Measurements from ENCODE around the gene LAMP2. TPM values are rescaled to one million over a fixed set of nuclear protein-coding genes. Genes with fewer than 3 reads are reported as not detected.

The LAMP2 gene
- total and polyA plus RNA-seq, 2 of the 4 experiments (the other 2 are of a cell fraction) = 78.1 to 129 TPM

GRCh38 chrX:120380699-120381098, 88.4 kb downstream of the LAMP2 start:
- no CpG with 5 or more reads among the region's 3 CpGs for WGBS, 2 experiments (ENCODE audit: extremely low coverage in 2 of 2, insufficient read length in 1 of 2)
- intact Hi-C loops (cut with micrococcal nuclease) = no loop called here
- CTCF ChIA-PET = no interaction called here

More at GRCh38 chrX:120380699-120381098, 88.4 kb downstream of the LAMP2 start:
- H3K27ac ChIP-seq (ENCODE audit: insufficient read depth, low read length) = no peak overlapping the region
- H2AK5ac ChIP-seq (ENCODE audit: low read depth, low read length) = no peak overlapping the region
- no peaks in the 10 kb centered on the region for H3K4me1 ChIP-seq (ENCODE audit: control insufficient read depth, insufficient read depth, low read length)
- H3K23ac ChIP-seq (ENCODE audit: low read depth, low read length) = no peak overlapping the region
- no peak overlapping the region for H2BK15ac ChIP-seq (ENCODE audit: low read depth, low read length)
- H3K14ac ChIP-seq (replicated peaks; ENCODE audit: low read depth, low read length) = no peak overlapping the region
- H3K9ac ChIP-seq (ENCODE audit: low read depth, low read length) = no peak overlapping the region
- no peak overlapping the region for H4K5ac ChIP-seq (ENCODE audit: low read depth, low read length)
- H4K20me1 ChIP-seq (ENCODE audit: insufficient read depth, low read length) = no peaks in the 10 kb centered on the region
- H2BK20ac ChIP-seq (ENCODE audit: low read depth, low read length) = no peak overlapping the region
- no peak overlapping the region for H3K4me2 ChIP-seq (ENCODE audit: low read depth, low read length)
- H3K4ac ChIP-seq (ENCODE audit: low read depth, low read length) = no peak overlapping the region
- H4K91ac ChIP-seq (ENCODE audit: insufficient read depth, low read depth, low read length) = no peak overlapping the region
- no peak overlapping the region for H4K8ac ChIP-seq (ENCODE audit: low read depth in 2 of 2, low read length in 2 of 2)
- no peak overlapping the region for H3K56ac ChIP-seq (ENCODE audit: extremely low read depth, insufficient read depth, low read length)
- no peaks in the 10 kb centered on the region for H3K9me1 ChIP-seq (ENCODE audit: insufficient read depth, low read length)
- in situ Hi-C loops (cut with MboI; ENCODE audit: low sequenced_read_pairs) (no loop called here), dilution Hi-C loops (cut with HindIII; ENCODE audit: low sequenced_read_pairs, unreplicated experiment) (no loop called here)
- no peak overlapping the region for H2BK120ac ChIP-seq (ENCODE audit: low read depth, low read length)
- no peaks in the 10 kb centered on the region for H3K27me3 ChIP-seq (ENCODE audit: control insufficient read depth, insufficient read depth, low read length)
- no peak for TF ChIP-seq RFX5 (IDR thresholded peaks at IDR 0.05; ENCODE audit: low read depth, low read length)
- TF ChIP-seq RAD21 (IDR thresholded peaks at IDR 0.05; ENCODE audit: low read length) = peak; percentile 27; the same call in 1 of the 2 replicates
- no peak for TF ChIP-seq BHLHE40 (IDR thresholded peaks at IDR 0.05; ENCODE audit: low read depth, low read length)
- no peak for TF ChIP-seq POLR2A (IDR thresholded peaks at IDR 0.05; ENCODE audit: low read depth, low read length)
- peak; percentile 22; the same call in 1 of the 2 replicates for TF ChIP-seq CTCF (conservative IDR thresholded peaks at IDR 0.05; ENCODE audit: low read depth, low read length)
- TF ChIP-seq MAFK (IDR thresholded peaks at IDR 0.05; ENCODE audit: low read depth, low read length) = peak; percentile 33; the same call in 1 of the 2 replicates
- H2BK5ac ChIP-seq (ENCODE audit: low read depth, low read length, poor library complexity, severe bottlenecking) = no peak overlapping the region
- no peak for ATAC-seq (ENCODE audit: low read depth)
- no peaks in the 10 kb centered on the region for H3K79me1 ChIP-seq (ENCODE audit: low read depth in 1 of 2, low read length in 2 of 2)
- no peak overlapping the region for H2AK9ac ChIP-seq (replicated peaks; ENCODE audit: low read depth, low read length, poor library complexity)
- no peaks in the 10 kb centered on the region for H3K36me3 ChIP-seq (ENCODE audit: control insufficient read depth, insufficient read depth, low read length)
- H2AFZ ChIP-seq (replicated peaks; ENCODE audit: low read length, poor library complexity) = no peak overlapping the region
- no TSS peak for BruUV-seq (replicated peaks)
- POLR2A ChIA-PET (ENCODE audit: unreplicated experiment) = interaction anchor here (0.7 kb wide), 1 partner anchor 50 kb away, joined by 3 read pairs; no protein-coding TSS in a partner anchor
- H3K4me3 ChIP-seq (ENCODE audit: insufficient read depth, low read depth, low read length) = no peak overlapping the region
- H3K18ac ChIP-seq (ENCODE audit: low read depth, low read length) = no peak overlapping the region
- H3K9me3 ChIP-seq (ENCODE audit: control insufficient read depth, insufficient read depth, low read length) = no peaks in the 10 kb centered on the region
- DNase-seq = no peak

Measured in IMR-90 (cell line).